WI38 (cell line): ENCODE measurements around the gene TSSK3.

Experiments
- H3K4me3 ChIP-seq: 2 replicates; pipeline ENCODE4 v1.5.1; 2011; ENCODE audit warnings: low read depth, mild to moderate bottlenecking, control low read depth, low read length
- CTCF ChIP-seq: IDR thresholded peaks from 2 replicates; pipeline ENCODE4 v1.5.1; 2012; ENCODE audit warnings: low read depth, mild to moderate bottlenecking, control low read depth, low read length

TSSK3 gene

GRCh38 chr1:32405672-32406467 is 43.5 kb downstream of the TSSK3 start:
- TF ChIP-seq CTCF = no peak
- no peak overlapping the region for H3K4me3 ChIP-seq

GRCh38 chr1:32406629-32407111 is 44.3 kb downstream of the TSSK3 start:
- H3K4me3 ChIP-seq = no peak overlapping the region
- no peak for TF ChIP-seq CTCF

GRCh38 chr1:32411261-32411660 is 48.9 kb downstream of the TSSK3 start:
- TF ChIP-seq CTCF = no peak

GRCh38 chr1:32413507-32414185 is 51.3 kb downstream of the TSSK3 start:
- peak; percentile 74 for TF ChIP-seq CTCF
- H3K4me3 ChIP-seq = no peak overlapping the region

More at GRCh38 chr1:32411261-32411660, 48.9 kb downstream of the TSSK3 start:
- H3K4me3 ChIP-seq = no peak overlapping the region
